Activated B cell treated with CpG ODN at 0.5 μM for 24 hours (primary cell): ENCODE data around the gene CDC14A. TPM values are rescaled to one million over a fixed set of nuclear protein-coding genes. Genes with fewer than 3 reads are reported as not detected.
"Not testable (repeated sequence)": the region's sequence is repeated elsewhere in the genome, so short reads cannot be mapped to it uniquely, and the experiment has no call there.

Source experiments
- ATAC-seq: fragments of 200-7000 bp; cut with Tn5 transposase; one replicate; pipeline ENCODE4 v1.10.0; 2021; ENCODE audit warnings: low read depth, mild to moderate bottlenecking, moderate library complexity
- CTCF ChIA-PET: fragments of 350-600 bp; sonication (Branson Sonifier 250); formaldehyde crosslinking; loops from one replicate; lab custom pipeline; 2021; ENCODE audit warnings: antibody characterized with exemption; lab: Charles Lee
- POLR2A ChIA-PET: fragments of 350-600 bp; sonication (Branson Sonifier 250); formaldehyde crosslinking; loops from one replicate; lab custom pipeline; 2021; ENCODE audit warnings: antibody characterized with exemption; lab: Charles Lee
- DNase-seq: peaks from one replicate; pipeline ENCODE4 v3.0.0; 2022
- H3K27ac Mint-ChIP-seq: one replicate; pipeline ENCODE4 v1.8.0; 2020; ENCODE audit warnings: mixed read lengths
- H3K27me3 Mint-ChIP-seq: one replicate; pipeline ENCODE4 v1.8.0; 2021; ENCODE audit warnings: mixed read lengths
- H3K36me3 Mint-ChIP-seq: one replicate; pipeline ENCODE4 v1.8.0; 2021; ENCODE audit warnings: low read depth, mixed read lengths
- H3K4me1 Mint-ChIP-seq: one replicate; pipeline ENCODE4 v1.8.0; 2021; ENCODE audit warnings: mixed read lengths
- H3K4me3 Mint-ChIP-seq: one replicate; pipeline ENCODE4 v1.8.0; 2020; ENCODE audit warnings: mild to moderate bottlenecking, mixed read lengths
- H3K9me3 Mint-ChIP-seq: one replicate; pipeline ENCODE4 v1.8.0; 2020; ENCODE audit warnings: mixed read lengths
- intact Hi-C: fragments of 100-400 bp; cut with micrococcal nuclease; formaldehyde crosslinking; loops from one replicate; pipeline ENCODE4 v1.15.1; 2024
- total RNA-seq: library from RNA; stranded (reverse); gene quantifications from 2 replicates; pipeline ENCODE4 v1.2.3, GENCODE V29; 2022
- TF ChIP-seq, protein P1 (sequence below): fragments of 200-600 bp; IDR thresholded peaks from one replicate; pipeline ENCODE4 v1.8.0; 2022; ENCODE audit warnings: antibody characterized with exemption, mild to moderate bottlenecking

Gene CDC14A
- total RNA-seq, 1 donor from 2014 or later: 16.8 TPM

DNA sequence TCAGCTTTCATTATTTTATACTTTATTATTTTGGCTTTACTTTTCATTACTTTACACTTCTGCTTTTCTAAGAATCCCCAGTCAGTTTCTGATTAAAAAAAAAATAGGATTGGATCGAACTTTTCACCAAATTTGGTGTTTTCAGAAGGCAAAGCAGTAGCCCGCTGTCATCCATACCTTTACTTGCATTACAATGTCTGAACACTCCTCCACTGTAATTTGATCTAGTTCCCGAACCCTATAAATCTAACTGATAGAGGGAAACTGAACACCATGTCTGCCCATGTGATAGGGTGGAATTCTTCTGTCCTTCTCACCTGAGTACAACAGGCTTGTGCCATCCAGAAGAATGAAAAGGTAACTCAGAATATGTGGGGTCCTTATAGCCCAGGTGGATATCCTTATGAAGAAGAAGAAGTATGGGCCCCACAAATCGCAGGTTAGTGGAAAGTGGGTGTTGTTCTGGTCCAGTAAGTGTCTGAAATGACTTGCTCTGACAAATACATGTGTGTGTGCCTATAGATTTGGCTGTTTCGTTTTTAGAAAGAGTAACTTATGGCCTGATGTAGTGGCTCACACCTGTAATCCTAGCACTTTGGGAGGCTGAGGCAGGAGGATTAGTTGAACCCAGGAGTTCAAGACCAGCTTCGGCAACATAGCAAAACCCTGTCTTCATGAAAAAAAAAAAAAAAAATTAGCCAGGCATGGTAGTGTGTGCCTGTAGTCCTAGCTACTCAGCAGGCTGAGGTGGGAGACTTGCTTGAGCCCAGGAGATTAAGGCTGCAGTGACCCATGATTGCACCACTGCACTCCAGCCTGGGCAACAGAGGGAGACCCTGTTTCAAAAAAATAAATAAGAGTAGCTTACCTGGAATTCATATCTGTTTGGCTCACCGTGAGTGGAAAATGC is 26.6 kb upstream of the CDC14A start:
- no peak overlapping the region for H3K27ac Mint-ChIP-seq
- H3K36me3 Mint-ChIP-seq: no peaks in the 10 kb centered on the region
- peaks cover under 1% of the 10 kb centered on the region for H3K9me3 Mint-ChIP-seq
- H3K27me3 Mint-ChIP-seq: no peaks in the 10 kb centered on the region
- CTCF ChIA-PET: no interaction called here
- DNase-seq (no peak), ATAC-seq (no peak)
- H3K4me1 Mint-ChIP-seq: no peaks in the 10 kb centered on the region
- TF ChIP-seq, protein P1, sequence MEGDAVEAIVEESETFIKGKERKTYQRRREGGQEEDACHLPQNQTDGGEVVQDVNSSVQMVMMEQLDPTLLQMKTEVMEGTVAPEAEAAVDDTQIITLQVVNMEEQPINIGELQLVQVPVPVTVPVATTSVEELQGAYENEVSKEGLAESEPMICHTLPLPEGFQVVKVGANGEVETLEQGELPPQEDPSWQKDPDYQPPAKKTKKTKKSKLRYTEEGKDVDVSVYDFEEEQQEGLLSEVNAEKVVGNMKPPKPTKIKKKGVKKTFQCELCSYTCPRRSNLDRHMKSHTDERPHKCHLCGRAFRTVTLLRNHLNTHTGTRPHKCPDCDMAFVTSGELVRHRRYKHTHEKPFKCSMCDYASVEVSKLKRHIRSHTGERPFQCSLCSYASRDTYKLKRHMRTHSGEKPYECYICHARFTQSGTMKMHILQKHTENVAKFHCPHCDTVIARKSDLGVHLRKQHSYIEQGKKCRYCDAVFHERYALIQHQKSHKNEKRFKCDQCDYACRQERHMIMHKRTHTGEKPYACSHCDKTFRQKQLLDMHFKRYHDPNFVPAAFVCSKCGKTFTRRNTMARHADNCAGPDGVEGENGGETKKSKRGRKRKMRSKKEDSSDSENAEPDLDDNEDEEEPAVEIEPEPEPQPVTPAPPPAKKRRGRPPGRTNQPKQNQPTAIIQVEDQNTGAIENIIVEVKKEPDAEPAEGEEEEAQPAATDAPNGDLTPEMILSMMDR: no peak
- intact Hi-C loops: no loop called here
- POLR2A ChIA-PET: no interaction called here
- H3K4me3 Mint-ChIP-seq: no peak overlapping the region

DNA sequence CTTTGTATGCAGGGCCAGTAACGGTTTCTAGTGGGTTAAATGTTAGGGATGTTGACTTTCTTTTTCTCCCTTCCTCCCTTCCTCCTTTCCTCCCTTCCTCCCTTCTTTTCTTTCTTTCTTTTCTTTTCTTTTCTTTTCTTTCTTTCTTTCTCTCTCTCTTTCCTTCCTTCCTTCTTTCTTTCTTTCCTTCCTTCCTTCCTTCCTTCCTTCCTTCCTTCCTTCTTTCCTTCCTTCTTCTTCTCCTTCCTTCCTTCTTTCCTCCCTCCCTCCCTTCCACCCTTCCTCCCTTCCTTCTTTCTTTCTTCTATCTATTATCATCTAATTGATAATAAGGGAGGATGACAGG is 26.0 kb upstream of the CDC14A start:
- H3K36me3 Mint-ChIP-seq, H3K4me3 Mint-ChIP-seq, DNase-seq, H3K4me1 Mint-ChIP-seq, H3K27ac Mint-ChIP-seq, H3K27me3 Mint-ChIP-seq, POLR2A ChIA-PET, H3K9me3 Mint-ChIP-seq, ATAC-seq, intact Hi-C loops, CTCF ChIA-PET: not testable (repeated sequence)

DNA sequence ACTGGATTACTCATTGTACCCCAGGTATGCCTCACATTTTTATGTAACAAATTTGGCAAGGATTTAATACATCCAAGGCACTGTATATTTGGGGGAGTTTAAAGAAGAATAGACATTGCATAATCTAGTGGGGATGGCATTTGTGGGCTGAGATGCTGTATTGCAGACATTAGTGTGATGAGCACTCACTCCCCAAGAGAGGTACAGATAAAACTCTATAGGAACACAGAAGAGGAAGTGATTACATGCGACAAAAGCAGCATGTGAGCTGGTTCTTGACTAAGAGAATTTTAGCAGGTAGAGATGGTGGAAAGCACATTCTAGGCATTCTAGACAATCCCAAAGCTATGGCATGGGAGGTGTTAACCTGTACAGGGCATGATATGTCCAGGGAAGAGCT is 24.2 kb upstream of the CDC14A start:
- TF ChIP-seq, protein P1: no peak
- DNase-seq (no peak), ATAC-seq (no peak)
- Mint-ChIP-seq H3K9me3 (no peaks in the 10 kb centered on the region), H3K27me3 (peaks cover 2% of the 10 kb centered on the region), H3K27ac (no peak overlapping the region), H3K4me1 (no peaks in the 10 kb centered on the region), H3K4me3 (no peak overlapping the region), H3K36me3 (no peaks in the 10 kb centered on the region)
- ChIA-PET CTCF (no interaction called here), POLR2A (no interaction called here)
- intact Hi-C loops: no loop called here

DNA sequence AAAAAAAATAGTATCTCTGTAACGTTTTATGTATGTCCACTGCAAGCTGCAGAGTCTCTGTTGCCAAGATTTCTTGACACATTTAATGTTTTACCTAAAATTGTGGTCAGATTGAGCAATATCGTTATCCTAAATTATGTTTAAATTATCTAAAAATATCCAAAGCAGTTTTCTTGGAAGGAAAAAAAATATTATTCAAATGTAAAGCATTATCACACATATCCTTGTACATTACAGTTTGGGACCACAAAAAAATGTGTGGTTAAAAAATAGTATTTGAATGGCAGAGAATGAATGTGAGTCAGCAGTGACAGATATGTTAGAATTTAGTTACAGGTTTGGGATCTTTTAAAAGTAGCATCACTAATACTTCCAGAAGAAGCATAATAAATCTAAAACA is 21.2 kb upstream of the CDC14A start:
- H3K27me3 Mint-ChIP-seq, H3K4me3 Mint-ChIP-seq, H3K4me1 Mint-ChIP-seq, ATAC-seq, H3K36me3 Mint-ChIP-seq, POLR2A ChIA-PET, CTCF ChIA-PET, DNase-seq, intact Hi-C loops, H3K9me3 Mint-ChIP-seq, H3K27ac Mint-ChIP-seq: not testable (repeated sequence)

DNA sequence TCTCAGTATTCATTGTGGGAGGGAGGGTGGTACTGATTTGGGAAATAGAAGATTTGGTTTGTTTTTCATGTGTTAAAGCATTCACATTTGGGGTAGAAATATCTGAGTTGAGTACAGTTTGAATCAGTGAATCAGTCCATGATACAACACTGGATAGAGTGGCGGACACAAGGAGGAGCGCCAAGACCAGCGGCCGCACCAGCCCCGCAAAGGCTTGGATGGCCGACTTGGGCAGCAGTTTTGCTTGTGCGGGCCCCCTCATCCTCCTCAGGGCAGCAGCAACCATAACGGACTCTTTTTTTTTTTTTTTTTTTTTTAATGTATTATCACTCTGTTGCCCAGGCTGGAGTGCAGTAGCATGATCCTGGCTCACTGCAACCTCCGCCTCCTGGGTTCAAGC is 20.0 kb upstream of the CDC14A start:
- Mint-ChIP-seq H3K27ac (no peak overlapping the region), H3K36me3 (no peaks in the 10 kb centered on the region), H3K27me3 (peaks cover 17% of the 10 kb centered on the region), H3K9me3 (no peaks in the 10 kb centered on the region), H3K4me3 (no peak overlapping the region), H3K4me1 (no peaks in the 10 kb centered on the region)
- intact Hi-C loops: no loop called here
- no peak for DNase-seq
- POLR2A ChIA-PET: no interaction called here
- CTCF ChIA-PET: no interaction called here
- TF ChIP-seq, protein P1: no peak
- no peak for ATAC-seq

DNA sequence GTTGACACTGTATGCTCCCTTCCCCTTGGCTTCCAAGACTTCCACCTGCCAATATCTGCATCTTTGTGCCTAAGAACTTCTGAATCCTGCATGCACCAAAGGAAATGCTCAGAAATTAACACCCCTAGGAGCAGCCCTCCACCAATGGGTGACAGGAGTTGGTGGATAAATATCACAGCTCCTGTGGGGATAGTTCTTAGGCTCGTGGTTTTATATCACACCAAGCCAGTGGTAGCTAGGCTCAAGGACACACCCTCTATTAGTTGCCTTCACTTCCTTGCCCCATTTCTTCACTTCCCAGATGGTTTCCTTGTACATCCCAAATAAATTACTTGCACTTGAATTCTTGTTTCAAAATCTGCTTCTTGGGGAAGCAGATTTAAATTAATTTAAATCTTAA is 16.9 kb upstream of the CDC14A start:
- Mint-ChIP-seq H3K4me1 (no peaks in the 10 kb centered on the region), H3K27ac (no peak overlapping the region), H3K36me3 (no peaks in the 10 kb centered on the region), H3K9me3 (no peaks in the 10 kb centered on the region), H3K27me3 (peaks cover 18% of the 10 kb centered on the region), H3K4me3 (no peak overlapping the region)
- TF ChIP-seq, protein P1: no peak
- CTCF ChIA-PET: no interaction called here
- intact Hi-C loops: no loop called here
- POLR2A ChIA-PET: no interaction called here
- DNase-seq (no peak), ATAC-seq (no peak)

DNA sequence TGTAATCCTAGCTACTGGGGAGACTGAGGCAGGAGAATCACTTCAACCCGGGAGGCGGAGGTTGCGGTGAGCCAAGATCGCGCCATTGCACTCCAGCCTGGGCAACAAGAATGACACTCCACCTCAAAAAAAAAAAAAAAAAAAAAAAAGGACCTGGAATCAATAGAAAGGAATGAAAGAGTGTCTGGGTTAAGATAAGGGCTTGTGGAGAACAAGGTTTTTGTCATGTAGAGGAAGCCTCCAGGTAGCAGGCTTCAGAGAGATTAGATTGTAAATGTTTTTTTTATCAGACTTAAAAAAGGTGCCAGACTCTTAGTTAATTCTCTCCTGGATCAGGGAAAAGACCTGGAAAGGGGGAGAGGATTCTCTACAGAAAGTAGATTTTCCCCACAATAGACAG is 14.4 kb upstream of the CDC14A start:
- H3K4me3 Mint-ChIP-seq, CTCF ChIA-PET, POLR2A ChIA-PET, H3K36me3 Mint-ChIP-seq, H3K4me1 Mint-ChIP-seq, H3K9me3 Mint-ChIP-seq, intact Hi-C loops, ATAC-seq, H3K27ac Mint-ChIP-seq, DNase-seq: not testable (repeated sequence)
- peaks cover 17% of the 10 kb centered on the region for H3K27me3 Mint-ChIP-seq

DNA sequence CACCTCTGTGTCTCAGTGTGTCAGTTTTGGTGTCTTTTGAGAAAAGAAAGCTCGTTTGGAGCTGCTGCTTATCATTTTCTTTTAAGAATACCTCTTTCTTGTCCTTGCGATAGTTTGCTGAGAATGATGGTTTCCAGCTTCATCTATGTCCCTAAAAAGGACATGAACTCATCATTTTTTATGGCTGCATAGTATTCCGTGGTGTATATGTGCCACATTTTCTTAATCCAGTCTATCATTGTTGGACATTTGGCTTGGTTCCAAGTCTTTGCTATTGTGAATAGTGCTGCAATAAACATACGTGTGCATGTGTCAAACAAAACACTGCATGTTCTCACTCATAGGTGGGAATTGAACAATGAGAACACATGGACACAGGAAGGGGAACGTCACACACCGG is 12.6 kb upstream of the CDC14A start:
- H3K36me3 Mint-ChIP-seq, DNase-seq, H3K4me3 Mint-ChIP-seq, CTCF ChIA-PET, H3K4me1 Mint-ChIP-seq, H3K27ac Mint-ChIP-seq, ATAC-seq, POLR2A ChIA-PET, H3K9me3 Mint-ChIP-seq, intact Hi-C loops: not testable (repeated sequence)
- peaks cover 14% of the 10 kb centered on the region for H3K27me3 Mint-ChIP-seq
